WTC11 (cell line): ENCODE results near the gene TSPAN32. TPM values are rescaled to one million over a fixed set of nuclear protein-coding genes. Genes with fewer than 3 reads are reported as not detected.

Experiments used
- ATAC-seq: fragments of 200-7000 bp; cut with Tn5 transposase; 2 replicates; pipeline ENCODE4 v1.10.0; 2021; ENCODE audit warnings: mild to moderate bottlenecking, moderate library complexity
- CTCF ChIA-PET: fragments of 300-600 bp; sonication (Branson Sonifier 250); formaldehyde crosslinking; loops from one replicate; lab custom pipeline; 2021; ENCODE audit warnings: antibody characterized with exemption; lab: Charles Lee
- POLR2A ChIA-PET: fragments of 350-600 bp; sonication (Branson Sonifier 250); formaldehyde crosslinking; loops from one replicate; lab custom pipeline; 2021; ENCODE audit warnings: antibody characterized with exemption; lab: Charles Lee
- DNase-seq: peaks from one replicate; pipeline ENCODE4 v3.0.0; 2021; ENCODE audit warnings: low spot score
- H3K27ac Mint-ChIP-seq: 2 replicates; pipeline ENCODE4 v1.8.0; 2021; ENCODE audit warnings: mixed read lengths
- H3K27me3 Mint-ChIP-seq: 2 replicates; pipeline ENCODE4 v1.8.0; 2021; ENCODE audit warnings: low read depth, mild to moderate bottlenecking, moderate library complexity, mixed read lengths
- H3K36me3 Mint-ChIP-seq: 2 replicates; pipeline ENCODE4 v1.8.0; 2021; ENCODE audit warnings: mixed read lengths
- H3K4me1 Mint-ChIP-seq: 2 replicates; pipeline ENCODE4 v1.8.0; 2022; ENCODE audit warnings: mixed read lengths
- H3K4me3 Mint-ChIP-seq: 2 replicates; pipeline ENCODE4 v1.8.0; 2021; ENCODE audit warnings: mild to moderate bottlenecking, moderate library complexity, mixed read lengths
- H3K9me3 Mint-ChIP-seq: 2 replicates; pipeline ENCODE4 v1.8.0; 2021; ENCODE audit warnings: mixed read lengths
- ATF2 ChIP-seq: sonication (generic); formaldehyde crosslinking; IDR thresholded peaks from 2 replicates; pipeline ENCODE4 v1.8.1; 2022; ENCODE audit warnings: low read depth, missing genetic modification reagents, borderline replicate concordance
- CDX4 ChIP-seq: fragments of 250-450 bp; sonication (Bioruptor Pico); IDR thresholded peaks from 2 replicates; pipeline ENCODE4 v1.9.0; 2021; ENCODE audit warnings: moderate library complexity, mild to moderate bottlenecking, inconsistent platforms, borderline replicate concordance
- CREM ChIP-seq: sonication (generic); formaldehyde crosslinking; IDR thresholded peaks from 2 replicates; pipeline ENCODE4 v1.8.1; 2022; ENCODE audit warnings: mild to moderate bottlenecking, missing genetic modification reagents, moderate library complexity
- EMX1 ChIP-seq: fragments of 250-450 bp; sonication (Bioruptor Pico); IDR thresholded peaks from 2 replicates; pipeline ENCODE4 v1.8.0; 2021; ENCODE audit warnings: mild to moderate bottlenecking
- FOXK1 ChIP-seq: sonication (generic); formaldehyde crosslinking; IDR thresholded peaks from 2 replicates; pipeline ENCODE4 v1.8.0; 2022; ENCODE audit warnings: mild to moderate bottlenecking, moderate library complexity, missing genetic modification reagents
- HMGXB4 ChIP-seq: sonication (generic); formaldehyde crosslinking; IDR thresholded peaks from 2 replicates; pipeline ENCODE4 v1.8.1; 2023; ENCODE audit warnings: mild to moderate bottlenecking, moderate library complexity, missing genetic modification reagents
- JAZF1 ChIP-seq: fragments of 250-450 bp; sonication (Bioruptor Pico); IDR thresholded peaks from 2 replicates; pipeline ENCODE4 v1.9.0; 2021; ENCODE audit warnings: moderate library complexity, mild to moderate bottlenecking, inconsistent platforms
- NR2C2 ChIP-seq: sonication (generic); formaldehyde crosslinking; IDR thresholded peaks from 2 replicates; pipeline ENCODE4 v1.8.0; 2022; ENCODE audit warnings: mild to moderate bottlenecking, missing genetic modification reagents
- PRDM15 ChIP-seq: sonication (generic); formaldehyde crosslinking; IDR thresholded peaks from 2 replicates; pipeline ENCODE4 v1.8.0; 2022; ENCODE audit warnings: missing genetic modification reagents
- PRRX2 ChIP-seq: fragments of 250-450 bp; sonication (Bioruptor Pico); IDR thresholded peaks from 2 replicates; pipeline ENCODE4 v1.8.0; 2021; ENCODE audit warnings: mild to moderate bottlenecking
- SMAD4 ChIP-seq: sonication (generic); formaldehyde crosslinking; IDR thresholded peaks from 2 replicates; pipeline ENCODE4 v1.8.0; 2022; ENCODE audit warnings: mild to moderate bottlenecking, missing genetic modification reagents
- SP1 ChIP-seq: sonication (generic); formaldehyde crosslinking; conservative IDR thresholded peaks from 2 replicates; pipeline ENCODE4 v1.8.1; 2022; ENCODE audit warnings: missing genetic modification reagents
- TEAD1 ChIP-seq: sonication (generic); formaldehyde crosslinking; IDR thresholded peaks from 2 replicates; pipeline ENCODE4 v1.8.0; 2022; ENCODE audit warnings: mild to moderate bottlenecking, missing genetic modification reagents
- TP53 ChIP-seq: sonication (generic); formaldehyde crosslinking; IDR thresholded peaks from 2 replicates; pipeline ENCODE4 v1.8.1; 2023; ENCODE audit warnings: mild to moderate bottlenecking, missing genetic modification reagents
- ZMAT4 ChIP-seq: fragments of 250-450 bp; sonication (Bioruptor Pico); IDR thresholded peaks from 2 replicates; pipeline ENCODE4 v1.9.0; 2021; ENCODE audit warnings: mild to moderate bottlenecking
- ZNF138 ChIP-seq: sonication (generic); formaldehyde crosslinking; conservative IDR thresholded peaks from 2 replicates; pipeline ENCODE4 v1.8.1; 2022; ENCODE audit warnings: mild to moderate bottlenecking, moderate library complexity, missing genetic modification reagents
- ZNF219 ChIP-seq: sonication (generic); formaldehyde crosslinking; IDR thresholded peaks from 2 replicates; pipeline ENCODE4 v1.8.0; 2023; ENCODE audit warnings: missing genetic modification reagents, mild to moderate bottlenecking, borderline replicate concordance
- ZNF263 ChIP-seq: sonication (generic); formaldehyde crosslinking; IDR thresholded peaks from 2 replicates; pipeline ENCODE4 v1.8.1; 2022; ENCODE audit warnings: low read depth, mild to moderate bottlenecking, moderate library complexity, missing genetic modification reagents
- ZNF425 ChIP-seq: fragments of 250-450 bp; sonication (Bioruptor Pico); conservative IDR thresholded peaks from 2 replicates; pipeline ENCODE4 v1.9.0; 2021; ENCODE audit warnings: mild to moderate bottlenecking
- total RNA-seq: library from RNA; stranded (reverse); gene quantifications from 3 replicates; pipeline ENCODE4 v1.2.3, GENCODE V29; 2021

The TSPAN32 gene
- total RNA-seq, 1 experiment from 2014 or later, result not detected

GRCh38 chr11:2300290-2300935 is 1.4 kb upstream of the TSPAN32 start:
- no peaks in the 10 kb centered on the region for H3K36me3 Mint-ChIP-seq
- ATAC-seq (no peak), DNase-seq (no peak)
- TF ChIP-seq FOXK1 (CRISPR knock-in tag) (no peak), ZMAT4 (CRISPR knock-in tag) (no peak), CREM (CRISPR knock-in tag) (no peak), HMGXB4 (CRISPR knock-in tag) (no peak), TP53 (CRISPR knock-in tag) (no peak), ZNF138 (CRISPR knock-in tag) (no peak), TEAD1 (no peak), JAZF1 (no peak), ATF2 (CRISPR knock-in tag) (no peak), SP1 (CRISPR knock-in tag) (no peak), EMX1 (CRISPR knock-in tag) (no peak)
- H3K27me3 Mint-ChIP-seq, result peaks cover 2% of the 10 kb centered on the region
- no peaks in the 10 kb centered on the region for H3K9me3 Mint-ChIP-seq
- POLR2A ChIA-PET, result no interaction called here
- no peak overlapping the region for H3K27ac Mint-ChIP-seq
- H3K4me3 Mint-ChIP-seq, result no peak overlapping the region
- no peaks in the 10 kb centered on the region for H3K4me1 Mint-ChIP-seq
- CTCF ChIA-PET, result interaction anchor here (0.8 to 11.0 kb wide), 5 partner anchors 102 to 120 kb away, joined by 4 to 398 read pairs (median 30); no protein-coding TSS in a partner anchor

- Mint-ChIP-seq H3K9me3 (no peaks in the 10 kb centered on the region), H3K27me3 (no peaks in the 10 kb centered on the region), H3K36me3 (no peaks in the 10 kb centered on the region), H3K4me1 (no peaks in the 10 kb centered on the region; the same call in 1 of the 2 replicates), H3K27ac (no peak overlapping the region), H3K4me3 (no peak overlapping the region)
- ATAC-seq (no peak), DNase-seq (no peak)
- ChIA-PET POLR2A (no interaction called here), CTCF (interaction anchor here (0.6 to 11.0 kb wide), 4 partner anchors 114 to 134 kb away, joined by 3 to 398 read pairs (median 10); no protein-coding TSS in a partner anchor)
- no peak for TF ChIP-seq TP53 (CRISPR knock-in tag)
- no peak for TF ChIP-seq EMX1 (CRISPR knock-in tag)
- no peak for TF ChIP-seq ZNF263 (CRISPR knock-in tag)
- TF ChIP-seq NR2C2 (CRISPR knock-in tag), result no peak
- TF ChIP-seq PRDM15 (CRISPR knock-in tag), result no peak
- no peak for TF ChIP-seq PRRX2
- TF ChIP-seq CDX4 (CRISPR knock-in tag), result no peak
- TF ChIP-seq ZNF219, result no peak
- no peak for TF ChIP-seq ZNF425 (CRISPR knock-in tag)
- TF ChIP-seq SMAD4 (CRISPR knock-in tag), result no peak
Observed at GRCh38 chr11:2300936-2301630, 730 bp upstream of the TSPAN32 start.
